Peyer's patch (tissue), 4 donors: ENCODE measurements around the gene MRI1.
"Not testable (repeated sequence)": the region's sequence is repeated elsewhere in the genome, so short reads cannot be mapped to it uniquely, and the experiment has no call there.

Source experiments
- POLR2A ChIP-seq, 2 donors: fragments of 450-650 bp; IDR thresholded peaks; one replicate each; pipeline ENCODE4 v1.5.1; 2017; ENCODE audit warnings: antibody characterized with exemption in 2 of 2, mild to moderate bottlenecking in 2 of 2, moderate library complexity in 2 of 2
- TF ChIP-seq, protein P1 (sequence below), 6 experiments: fragments of 450-650 bp in 4 of 6; fragments of 200-600 bp in 2 of 6; sonication (generic) in 1 of 6; IDR thresholded peaks; one replicate each; pipeline ENCODE4 v1.5.1; 2017 to 2019; ENCODE audit warnings: antibody characterized with exemption in 6 of 6, mild to moderate bottlenecking in 3 of 6, moderate library complexity in 1 of 6

- TF ChIP-seq, protein P1, sequence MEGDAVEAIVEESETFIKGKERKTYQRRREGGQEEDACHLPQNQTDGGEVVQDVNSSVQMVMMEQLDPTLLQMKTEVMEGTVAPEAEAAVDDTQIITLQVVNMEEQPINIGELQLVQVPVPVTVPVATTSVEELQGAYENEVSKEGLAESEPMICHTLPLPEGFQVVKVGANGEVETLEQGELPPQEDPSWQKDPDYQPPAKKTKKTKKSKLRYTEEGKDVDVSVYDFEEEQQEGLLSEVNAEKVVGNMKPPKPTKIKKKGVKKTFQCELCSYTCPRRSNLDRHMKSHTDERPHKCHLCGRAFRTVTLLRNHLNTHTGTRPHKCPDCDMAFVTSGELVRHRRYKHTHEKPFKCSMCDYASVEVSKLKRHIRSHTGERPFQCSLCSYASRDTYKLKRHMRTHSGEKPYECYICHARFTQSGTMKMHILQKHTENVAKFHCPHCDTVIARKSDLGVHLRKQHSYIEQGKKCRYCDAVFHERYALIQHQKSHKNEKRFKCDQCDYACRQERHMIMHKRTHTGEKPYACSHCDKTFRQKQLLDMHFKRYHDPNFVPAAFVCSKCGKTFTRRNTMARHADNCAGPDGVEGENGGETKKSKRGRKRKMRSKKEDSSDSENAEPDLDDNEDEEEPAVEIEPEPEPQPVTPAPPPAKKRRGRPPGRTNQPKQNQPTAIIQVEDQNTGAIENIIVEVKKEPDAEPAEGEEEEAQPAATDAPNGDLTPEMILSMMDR (IDR thresholded peaks at IDR 0.05), result not testable (repeated sequence)
- not testable (repeated sequence) for TF ChIP-seq POLR2A (IDR thresholded peaks at IDR 0.05)
Measured at GRCh38 chr19:13779794-13780193, 15.5 kb downstream of the MRI1 start.
